Measurements from ENCODE around the gene CD82.

DNA sequence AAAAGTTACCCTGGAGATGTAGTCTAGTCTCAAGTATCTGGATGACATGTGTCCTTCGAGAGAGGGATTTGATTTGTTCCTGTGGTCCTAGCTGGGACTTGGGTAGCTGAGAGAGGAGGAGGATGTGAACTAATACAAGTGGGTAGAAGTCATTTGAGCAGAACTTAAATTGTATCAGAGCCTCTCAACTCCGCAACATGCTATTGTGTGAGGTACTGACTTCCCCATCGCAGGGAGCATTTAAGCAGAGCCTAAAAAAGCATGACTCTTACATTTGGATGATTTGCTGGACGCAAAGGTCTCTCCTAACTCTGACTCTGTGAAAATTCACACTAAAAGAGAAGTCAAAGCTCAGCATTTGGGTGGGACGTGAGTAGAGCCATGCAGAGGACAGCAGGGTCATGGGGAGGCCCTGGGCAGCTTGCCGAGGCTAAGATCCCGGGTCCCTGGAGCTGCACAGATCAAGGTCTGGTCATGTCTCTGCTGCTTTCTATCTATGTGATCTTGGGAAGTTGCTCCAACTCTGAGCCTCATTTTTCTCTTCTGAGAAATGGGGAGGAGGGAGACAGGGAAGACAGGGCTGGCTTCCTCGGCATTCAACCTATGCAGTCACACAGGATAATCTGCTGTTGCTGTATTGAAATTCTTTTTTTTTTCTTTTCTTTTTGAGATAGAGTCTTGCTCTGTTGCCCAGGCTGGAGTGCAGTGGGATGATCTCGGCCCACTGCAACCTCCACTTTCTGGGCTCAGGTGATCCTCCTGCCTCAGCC, 44.9 kb downstream of the CD82 start:
- TF ChIP-seq, protein P1, sequence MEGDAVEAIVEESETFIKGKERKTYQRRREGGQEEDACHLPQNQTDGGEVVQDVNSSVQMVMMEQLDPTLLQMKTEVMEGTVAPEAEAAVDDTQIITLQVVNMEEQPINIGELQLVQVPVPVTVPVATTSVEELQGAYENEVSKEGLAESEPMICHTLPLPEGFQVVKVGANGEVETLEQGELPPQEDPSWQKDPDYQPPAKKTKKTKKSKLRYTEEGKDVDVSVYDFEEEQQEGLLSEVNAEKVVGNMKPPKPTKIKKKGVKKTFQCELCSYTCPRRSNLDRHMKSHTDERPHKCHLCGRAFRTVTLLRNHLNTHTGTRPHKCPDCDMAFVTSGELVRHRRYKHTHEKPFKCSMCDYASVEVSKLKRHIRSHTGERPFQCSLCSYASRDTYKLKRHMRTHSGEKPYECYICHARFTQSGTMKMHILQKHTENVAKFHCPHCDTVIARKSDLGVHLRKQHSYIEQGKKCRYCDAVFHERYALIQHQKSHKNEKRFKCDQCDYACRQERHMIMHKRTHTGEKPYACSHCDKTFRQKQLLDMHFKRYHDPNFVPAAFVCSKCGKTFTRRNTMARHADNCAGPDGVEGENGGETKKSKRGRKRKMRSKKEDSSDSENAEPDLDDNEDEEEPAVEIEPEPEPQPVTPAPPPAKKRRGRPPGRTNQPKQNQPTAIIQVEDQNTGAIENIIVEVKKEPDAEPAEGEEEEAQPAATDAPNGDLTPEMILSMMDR (IDR thresholded peaks at IDR 0.05) = no peak
- no peak for TF ChIP-seq POLR2AphosphoS5 (IDR thresholded peaks at IDR 0.05)

Measured in breast epithelium (tissue), 3 donors.